Tibial nerve (tissue), 4 donors: ENCODE results near the gene TENM3.

Source experiments
- EP300 ChIP-seq, 2 donors: sonication (generic); formaldehyde crosslinking; IDR thresholded peaks; one replicate each; pipeline ENCODE4 v1.6.1; 2017; ENCODE audit warnings: antibody characterized with exemption in 2 of 2, mild to moderate bottlenecking in 1 of 2
- POLR2A ChIP-seq, 2 donors: fragments of 450-650 bp; IDR thresholded peaks; one replicate each; pipeline ENCODE4 v1.6.1; 2017; ENCODE audit warnings: antibody characterized with exemption in 2 of 2, mild to moderate bottlenecking in 2 of 2, moderate library complexity in 2 of 2
- TF ChIP-seq, protein P1 (sequence below), 5 experiments: fragments of 200-600 bp in 3 of 5; fragments of 450-650 bp in 2 of 5; sonication (generic) in 3 of 5; IDR thresholded peaks; one replicate each; pipeline ENCODE4 v1.5.1; 2016 to 2019; ENCODE audit warnings: antibody characterized with exemption in 5 of 5, mild to moderate bottlenecking in 3 of 5, moderate library complexity in 2 of 5

DNA sequence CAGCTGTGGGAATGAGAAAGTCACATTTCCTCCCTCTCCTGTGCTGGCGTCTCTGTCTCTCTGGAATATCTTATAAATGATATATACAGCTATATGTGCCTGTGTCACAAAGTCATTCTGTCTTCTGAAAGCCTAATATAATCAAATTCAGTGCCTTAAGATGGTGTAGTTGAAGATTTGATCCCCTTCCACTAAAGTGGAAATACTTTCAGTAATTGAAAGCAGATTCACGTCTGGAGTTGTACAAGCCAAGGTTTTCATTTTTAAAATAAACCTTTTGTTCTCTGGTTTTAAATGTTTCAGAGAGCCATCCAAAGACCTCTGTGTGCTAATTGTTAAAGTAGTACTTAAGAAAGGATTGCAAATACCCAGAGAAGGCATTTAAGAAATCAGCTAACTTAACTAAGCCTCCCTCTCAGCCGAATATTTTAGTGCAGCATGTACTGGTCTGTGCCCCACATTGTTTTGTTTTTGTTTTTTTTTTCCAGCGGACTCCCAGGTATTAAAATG is 206.8 kb downstream of the TENM3 start:
- TF ChIP-seq, protein P1, sequence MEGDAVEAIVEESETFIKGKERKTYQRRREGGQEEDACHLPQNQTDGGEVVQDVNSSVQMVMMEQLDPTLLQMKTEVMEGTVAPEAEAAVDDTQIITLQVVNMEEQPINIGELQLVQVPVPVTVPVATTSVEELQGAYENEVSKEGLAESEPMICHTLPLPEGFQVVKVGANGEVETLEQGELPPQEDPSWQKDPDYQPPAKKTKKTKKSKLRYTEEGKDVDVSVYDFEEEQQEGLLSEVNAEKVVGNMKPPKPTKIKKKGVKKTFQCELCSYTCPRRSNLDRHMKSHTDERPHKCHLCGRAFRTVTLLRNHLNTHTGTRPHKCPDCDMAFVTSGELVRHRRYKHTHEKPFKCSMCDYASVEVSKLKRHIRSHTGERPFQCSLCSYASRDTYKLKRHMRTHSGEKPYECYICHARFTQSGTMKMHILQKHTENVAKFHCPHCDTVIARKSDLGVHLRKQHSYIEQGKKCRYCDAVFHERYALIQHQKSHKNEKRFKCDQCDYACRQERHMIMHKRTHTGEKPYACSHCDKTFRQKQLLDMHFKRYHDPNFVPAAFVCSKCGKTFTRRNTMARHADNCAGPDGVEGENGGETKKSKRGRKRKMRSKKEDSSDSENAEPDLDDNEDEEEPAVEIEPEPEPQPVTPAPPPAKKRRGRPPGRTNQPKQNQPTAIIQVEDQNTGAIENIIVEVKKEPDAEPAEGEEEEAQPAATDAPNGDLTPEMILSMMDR (IDR thresholded peaks at IDR 0.05): no peak
- TF ChIP-seq EP300 (IDR thresholded peaks at IDR 0.05) (no peak), POLR2A (IDR thresholded peaks at IDR 0.05) (no peak)
